ENCODE measurements around the gene TMEM9.
A peak's percentile ranks its signal among the peaks of the same experiment; 100 is the strongest.

Gene TMEM9

GRCh38 chr1:201190005-201190404 is 35.7 kb upstream of the TMEM9 start:
- Histone ChIP-seq H3K4me3 (no peak overlapping the region), H3K27ac (no peak overlapping the region)
- no peak for DNase-seq (ENCODE audit: low spot score)
- TF ChIP-seq CTCF (IDR thresholded peaks at IDR 0.05): no peak

- no peak for DNase-seq (ENCODE audit: low spot score)
- TF ChIP-seq CTCF (IDR thresholded peaks at IDR 0.05): no peak
- H3K4me3 ChIP-seq: no peak overlapping the region
- H3K27ac ChIP-seq: no peak overlapping the region
Observed at GRCh38 chr1:201189085-201189484, 34.8 kb upstream of the TMEM9 start.

GRCh38 chr1:201186192-201186591 is 31.9 kb upstream of the TMEM9 start:
- TF ChIP-seq CTCF (IDR thresholded peaks at IDR 0.05): no peak
- no peak overlapping the region for H3K4me3 ChIP-seq
- DNase-seq (ENCODE audit: low spot score): no peak

GRCh38 chr1:201185527-201186128 is 31.4 kb upstream of the TMEM9 start:
- TF ChIP-seq CTCF (IDR thresholded peaks at IDR 0.05): no peak
- Histone ChIP-seq H3K27ac (no peak overlapping the region), H3K4me3 (no peak overlapping the region)
- no peak for DNase-seq (ENCODE audit: low spot score)

More at GRCh38 chr1:201186192-201186591, 31.9 kb upstream of the TMEM9 start:
- H3K27ac ChIP-seq: no peak overlapping the region

- H3K27ac ChIP-seq: no peak overlapping the region
- no peak for TF ChIP-seq CTCF (IDR thresholded peaks at IDR 0.05)
- DNase-seq (ENCODE audit: low spot score): no peak
- H3K4me3 ChIP-seq: no peak overlapping the region
Observed at GRCh38 chr1:201185123-201185453, 30.8 kb upstream of the TMEM9 start.

- Histone ChIP-seq H3K4me3 (no peak overlapping the region), H3K27ac (no peak overlapping the region)
- TF ChIP-seq CTCF (IDR thresholded peaks at IDR 0.05): peak; percentile 16
- no peak for DNase-seq (ENCODE audit: low spot score)
Observed at GRCh38 chr1:201184307-201185122, 30.2 kb upstream of the TMEM9 start.

- no peak for TF ChIP-seq CTCF (IDR thresholded peaks at IDR 0.05)
- DNase-seq (ENCODE audit: low spot score): no peak
- no peak overlapping the region for H3K27ac ChIP-seq
- H3K4me3 ChIP-seq: no peak overlapping the region
Observed at GRCh38 chr1:201183753-201184152, 29.5 kb upstream of the TMEM9 start.

All from coronary artery (tissue), 2 donors.